IPS-15b (cell line): ENCODE measurements around the gene PTPRM.

Experiments used
- H3K27me3 ChIP-seq: one replicate; pipeline ENCODE4 v1.6.1; 2013; ENCODE audit warnings: low read length; ENCODE audit not compliant: control insufficient read depth, insufficient read depth
- H3K36me3 ChIP-seq: one replicate; pipeline ENCODE4 v1.6.1; 2013; ENCODE audit warnings: low read length; ENCODE audit not compliant: control insufficient read depth, insufficient read depth
- H3K4me1 ChIP-seq: one replicate; pipeline ENCODE4 v1.6.1; 2013; ENCODE audit warnings: mild to moderate bottlenecking, low read length; ENCODE audit not compliant: control insufficient read depth, insufficient read depth
- H3K4me3 ChIP-seq: one replicate; pipeline ENCODE4 v1.5.1; 2013; ENCODE audit warnings: low read depth, low read length
- H3K9ac ChIP-seq: one replicate; pipeline ENCODE4 v1.6.1; 2013; ENCODE audit warnings: low read depth, mild to moderate bottlenecking, low read length
- H3K9me3 ChIP-seq: one replicate; pipeline ENCODE4 v1.6.1; 2013; ENCODE audit warnings: mild to moderate bottlenecking, low read length; ENCODE audit not compliant: control insufficient read depth, insufficient read depth

The PTPRM gene

GRCh38 chr18:7571626-7572025, 4.5 kb downstream of the PTPRM start:
- no peaks in the 10 kb centered on the region for H3K36me3 ChIP-seq
- H3K9ac ChIP-seq, result no peak overlapping the region
- H3K27me3 ChIP-seq, result peaks cover 14% of the 10 kb centered on the region
- no peak overlapping the region for H3K4me3 ChIP-seq
- no peaks in the 10 kb centered on the region for H3K9me3 ChIP-seq
- peaks cover 2% of the 10 kb centered on the region for H3K4me1 ChIP-seq

DNA sequence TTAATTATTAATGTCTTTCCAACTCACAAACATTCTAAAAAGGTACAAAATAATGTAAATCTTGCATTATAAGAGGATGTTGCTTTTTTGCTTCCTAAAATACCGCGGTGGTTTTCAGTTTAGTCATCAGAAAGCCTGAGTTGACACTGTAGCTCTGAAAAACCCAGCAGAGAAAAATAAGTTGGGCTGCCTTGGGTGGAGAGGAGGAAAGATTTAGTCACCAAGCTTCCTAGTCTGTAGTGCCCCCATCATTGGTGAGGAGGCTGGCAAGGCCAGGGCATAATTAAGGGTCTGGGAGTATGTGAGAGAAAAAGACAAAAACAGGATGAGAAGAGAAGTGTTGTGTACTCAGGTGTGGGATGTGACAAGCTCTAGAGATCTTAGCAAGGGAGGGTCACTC, 5.7 kb downstream of the PTPRM start:
- H3K9ac ChIP-seq, result no peak overlapping the region
- H3K4me3 ChIP-seq, result no peak overlapping the region
- peaks cover 14% of the 10 kb centered on the region for H3K27me3 ChIP-seq
- peaks cover 7% of the 10 kb centered on the region for H3K4me1 ChIP-seq
- no peaks in the 10 kb centered on the region for H3K9me3 ChIP-seq
- no peaks in the 10 kb centered on the region for H3K36me3 ChIP-seq

- Histone ChIP-seq H3K4me1 (peaks cover 7% of the 10 kb centered on the region), H3K9me3 (no peaks in the 10 kb centered on the region), H3K36me3 (no peaks in the 10 kb centered on the region), H3K9ac (no peak overlapping the region), H3K27me3 (no peaks in the 10 kb centered on the region), H3K4me3 (no peak overlapping the region)
Observed at GRCh38 chr18:7575465-7576028, 8.4 kb downstream of the PTPRM start.

DNA sequence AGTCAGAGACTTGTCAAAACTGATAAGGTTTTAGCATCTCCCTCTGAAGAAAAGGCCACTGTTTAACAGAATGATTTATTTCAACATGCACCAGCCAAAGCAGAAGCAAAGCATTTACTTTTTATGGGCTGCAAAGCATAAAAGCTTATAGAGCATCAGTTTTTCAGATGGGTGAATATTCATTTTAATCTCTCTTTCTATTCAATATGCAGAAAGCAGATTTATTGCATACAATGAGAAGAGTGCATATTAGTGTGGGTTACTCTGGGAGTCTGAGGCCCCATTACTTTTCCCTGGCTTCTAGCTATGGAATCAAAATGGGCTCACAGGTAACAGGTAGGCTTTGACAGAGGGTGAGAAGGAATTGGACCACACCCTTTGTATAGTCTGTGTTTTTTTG, 9.0 kb downstream of the PTPRM start:
- H3K27me3 ChIP-seq, result no peaks in the 10 kb centered on the region
- no peaks in the 10 kb centered on the region for H3K36me3 ChIP-seq
- no peaks in the 10 kb centered on the region for H3K9me3 ChIP-seq
- no peak overlapping the region for H3K9ac ChIP-seq
- no peak overlapping the region for H3K4me3 ChIP-seq
- peaks cover 7% of the 10 kb centered on the region for H3K4me1 ChIP-seq

GRCh38 chr18:7576685-7577084, 9.6 kb downstream of the PTPRM start:
- Histone ChIP-seq H3K36me3 (no peaks in the 10 kb centered on the region), H3K4me3 (no peak overlapping the region), H3K9me3 (no peaks in the 10 kb centered on the region), H3K4me1 (peaks cover 7% of the 10 kb centered on the region), H3K27me3 (no peaks in the 10 kb centered on the region), H3K9ac (no peak overlapping the region)

DNA sequence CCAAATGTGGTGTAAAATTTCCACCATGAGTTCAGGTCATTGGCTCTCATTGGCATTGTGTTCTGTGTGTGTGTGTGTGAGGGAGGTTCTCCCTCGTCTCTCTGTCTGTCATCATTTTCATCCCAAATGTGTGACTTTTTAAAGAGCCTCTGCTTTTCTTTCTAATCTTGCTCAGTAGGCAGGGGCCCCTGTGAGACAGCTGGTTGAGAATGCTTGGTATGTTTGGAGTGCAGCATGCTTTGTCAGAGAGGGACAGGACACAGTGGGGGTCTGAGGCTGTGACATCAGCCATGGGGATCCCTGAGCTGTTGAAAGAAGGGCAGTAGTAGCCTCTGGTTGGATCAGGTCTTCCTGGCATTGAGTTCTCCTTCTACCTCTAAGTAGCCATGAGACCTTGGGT, 10.6 kb downstream of the PTPRM start:
- Histone ChIP-seq H3K36me3 (no peaks in the 10 kb centered on the region), H3K9ac (no peak overlapping the region), H3K9me3 (no peaks in the 10 kb centered on the region), H3K27me3 (no peaks in the 10 kb centered on the region), H3K4me3 (no peak overlapping the region), H3K4me1 (peaks cover 7% of the 10 kb centered on the region)

GRCh38 chr18:7579176-7579917, 12.2 kb downstream of the PTPRM start:
- H3K9ac ChIP-seq, result no peak overlapping the region
- H3K4me1 ChIP-seq, result peaks cover 7% of the 10 kb centered on the region
- H3K4me3 ChIP-seq, result no peak overlapping the region
- no peaks in the 10 kb centered on the region for H3K36me3 ChIP-seq
- no peaks in the 10 kb centered on the region for H3K27me3 ChIP-seq
- no peaks in the 10 kb centered on the region for H3K9me3 ChIP-seq

DNA sequence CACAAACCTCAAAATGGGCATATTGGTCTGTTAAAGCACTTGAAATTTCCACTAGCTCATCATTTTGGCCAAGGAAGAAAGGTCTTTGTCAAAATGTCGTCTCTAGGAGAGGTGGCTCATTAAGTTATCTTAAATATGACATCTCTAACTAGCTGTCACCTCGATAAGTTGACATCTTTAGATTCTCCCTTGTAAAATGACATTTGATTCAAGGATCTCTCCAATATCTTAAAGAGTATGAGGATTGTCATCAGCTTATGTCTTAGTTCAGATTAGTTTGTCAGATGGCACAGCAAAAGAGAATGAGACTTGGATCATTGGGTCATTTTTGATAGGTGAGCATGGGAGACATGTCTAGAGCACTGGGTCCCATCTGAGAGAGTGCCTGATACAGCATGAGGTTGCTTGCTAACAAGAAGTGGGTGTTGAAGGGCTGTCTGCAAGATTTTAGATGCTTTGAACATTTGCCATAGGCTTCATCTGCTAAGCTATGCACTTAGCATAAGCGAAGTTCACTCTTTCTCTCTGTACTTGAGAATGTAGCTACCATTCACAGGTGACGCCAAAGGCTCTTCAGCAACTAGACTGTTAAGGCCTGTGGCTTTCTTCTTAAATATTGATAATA, 12.9 kb downstream of the PTPRM start:
- H3K4me3 ChIP-seq, result no peak overlapping the region
- H3K9ac ChIP-seq, result no peak overlapping the region
- H3K9me3 ChIP-seq, result no peaks in the 10 kb centered on the region
- H3K4me1 ChIP-seq, result peaks cover 7% of the 10 kb centered on the region
- H3K27me3 ChIP-seq, result no peaks in the 10 kb centered on the region
- H3K36me3 ChIP-seq, result no peaks in the 10 kb centered on the region

DNA sequence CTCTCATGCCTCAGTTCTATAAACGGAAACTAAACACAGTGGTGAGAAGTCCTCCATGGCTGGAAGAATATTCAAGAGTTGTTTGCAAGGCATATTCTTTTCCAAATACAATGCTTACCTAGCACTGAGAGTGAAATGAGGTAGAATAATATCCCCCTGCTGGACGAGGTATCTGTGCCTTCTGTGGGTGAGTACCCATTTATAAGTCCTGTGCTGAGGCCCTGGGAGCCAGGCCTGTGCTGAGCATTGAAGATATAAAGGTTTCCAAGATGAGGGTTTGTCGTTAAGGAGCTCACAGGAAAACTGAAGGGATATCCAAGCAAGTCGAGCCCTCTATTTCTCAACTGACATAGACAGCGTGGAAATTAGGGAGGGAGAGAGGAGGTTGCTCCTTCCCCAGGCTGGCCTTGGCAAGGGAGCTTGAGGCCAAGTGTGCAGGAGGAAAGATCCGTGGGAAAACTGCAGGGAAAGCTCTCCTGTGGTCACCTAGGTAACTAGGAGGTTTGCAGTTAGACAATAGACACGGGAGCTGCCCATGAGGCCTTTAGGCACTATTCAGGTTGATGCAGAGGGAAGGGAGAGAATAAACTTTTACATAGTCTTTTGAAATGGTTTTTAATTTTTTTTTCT, 17.6 kb downstream of the PTPRM start:
- Histone ChIP-seq H3K4me1 (no peaks in the 10 kb centered on the region), H3K27me3 (no peaks in the 10 kb centered on the region), H3K36me3 (no peaks in the 10 kb centered on the region), H3K9me3 (no peaks in the 10 kb centered on the region), H3K4me3 (no peak overlapping the region), H3K9ac (no peak overlapping the region)

DNA sequence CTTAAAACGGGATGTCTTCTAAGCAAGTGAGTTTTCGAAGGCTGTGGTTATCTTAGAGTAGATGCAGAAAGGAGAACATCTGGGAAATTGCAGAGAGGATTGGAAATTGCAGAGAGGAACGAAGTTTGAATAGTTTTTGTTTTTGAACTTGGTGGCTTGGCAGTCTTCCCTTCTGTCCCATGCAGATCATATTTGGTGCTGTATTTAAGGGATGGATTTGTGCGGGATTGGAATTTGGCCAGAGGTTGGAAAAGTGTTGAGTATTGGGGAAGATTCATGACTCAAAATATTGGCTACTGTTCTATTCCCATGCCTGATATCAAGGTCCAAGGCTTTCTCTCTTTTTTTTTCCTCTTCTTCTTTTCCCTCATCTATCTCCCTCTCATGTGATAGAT, 18.2 kb downstream of the PTPRM start:
- Histone ChIP-seq H3K9me3 (no peaks in the 10 kb centered on the region), H3K27me3 (no peaks in the 10 kb centered on the region), H3K9ac (no peak overlapping the region), H3K4me3 (no peak overlapping the region), H3K4me1 (no peaks in the 10 kb centered on the region), H3K36me3 (no peaks in the 10 kb centered on the region)

- H3K4me3 ChIP-seq, result no peak overlapping the region
- H3K36me3 ChIP-seq, result no peaks in the 10 kb centered on the region
- no peaks in the 10 kb centered on the region for H3K4me1 ChIP-seq
- H3K27me3 ChIP-seq, result no peaks in the 10 kb centered on the region
- no peak overlapping the region for H3K9ac ChIP-seq
- no peaks in the 10 kb centered on the region for H3K9me3 ChIP-seq
Observed at GRCh38 chr18:7586379-7586778, 19.3 kb downstream of the PTPRM start.
